Neural cell (in vitro differentiated cells): ENCODE measurements around the gene WRAP53.

Experiments
- CTCF ChIP-seq: fragments of 450-650 bp; IDR thresholded peaks from 2 replicates; pipeline ENCODE4 v1.5.1; 2014; ENCODE audit warnings: antibody characterized with exemption, mild to moderate bottlenecking, moderate library complexity; ENCODE audit not compliant: poor library complexity, severe bottlenecking
- EP300 ChIP-seq: fragments of 450-650 bp; conservative IDR thresholded peaks from 2 replicates; pipeline ENCODE4 v1.6.1; 2014; ENCODE audit warnings: antibody characterized with exemption, mild to moderate bottlenecking, moderate library complexity; ENCODE audit not compliant: poor library complexity, severe bottlenecking
- EZH2 ChIP-seq: fragments of 200-600, 300-800 bp; shearing (Covaris generic), sonication (generic); IDR thresholded peaks from 2 replicates; pipeline ENCODE4 v1.6.1; 2014; ENCODE audit warnings: antibody characterized with exemption, low read length, borderline replicate concordance, mild to moderate bottlenecking; ENCODE audit not compliant: insufficient read depth, poor library complexity, severe bottlenecking
- POLR2AphosphoS5 ChIP-seq: IDR thresholded peaks from 2 replicates; pipeline ENCODE4 v1.6.1; 2012
- RAD21 ChIP-seq: fragments of 450-650 bp; conservative IDR thresholded peaks from 2 replicates; pipeline ENCODE4 v1.6.1; 2014; ENCODE audit warnings: antibody characterized with exemption, mild to moderate bottlenecking, moderate library complexity
- REST ChIP-seq: IDR thresholded peaks from 2 replicates; pipeline ENCODE4 v1.6.1; 2012; ENCODE audit warnings: borderline replicate concordance
- TAF1 ChIP-seq: IDR thresholded peaks from 2 replicates; pipeline ENCODE4 v1.6.1; 2012; ENCODE audit warnings: low read depth

GRCh38 chr17:7656958-7657609 lies 31.2 kb upstream of the WRAP53 start:
- TF ChIP-seq REST (no peak), RAD21 (no peak), POLR2AphosphoS5 (no peak), CTCF (no peak), EZH2 (no peak), TAF1 (no peak), EP300 (no peak)
